HG02870 (cell line): ENCODE results near the gene GNMT.
"Not testable (repeated sequence)": the region's sequence is repeated elsewhere in the genome, so short reads cannot be mapped to it uniquely, and the experiment has no call there.

ENCODE experiments used
- ATAC-seq: cut with Tn5 transposase; IDR thresholded peaks from one replicate; pipeline ENCODE4 v1.9.1; 2021; ENCODE audit warnings: mild to moderate bottlenecking, moderate library complexity; ENCODE audit not compliant: unreplicated experiment

GNMT gene

GRCh38 chr6:42973926-42974325 is 13.4 kb downstream of the GNMT start:
- ATAC-seq, result no peak

- no peak for ATAC-seq
Observed at GRCh38 chr6:42974919-42975505, 14.5 kb downstream of the GNMT start.

- ATAC-seq, result peak; percentile 24
Observed at GRCh38 chr6:42978487-42978838, 17.9 kb downstream of the GNMT start.

DNA sequence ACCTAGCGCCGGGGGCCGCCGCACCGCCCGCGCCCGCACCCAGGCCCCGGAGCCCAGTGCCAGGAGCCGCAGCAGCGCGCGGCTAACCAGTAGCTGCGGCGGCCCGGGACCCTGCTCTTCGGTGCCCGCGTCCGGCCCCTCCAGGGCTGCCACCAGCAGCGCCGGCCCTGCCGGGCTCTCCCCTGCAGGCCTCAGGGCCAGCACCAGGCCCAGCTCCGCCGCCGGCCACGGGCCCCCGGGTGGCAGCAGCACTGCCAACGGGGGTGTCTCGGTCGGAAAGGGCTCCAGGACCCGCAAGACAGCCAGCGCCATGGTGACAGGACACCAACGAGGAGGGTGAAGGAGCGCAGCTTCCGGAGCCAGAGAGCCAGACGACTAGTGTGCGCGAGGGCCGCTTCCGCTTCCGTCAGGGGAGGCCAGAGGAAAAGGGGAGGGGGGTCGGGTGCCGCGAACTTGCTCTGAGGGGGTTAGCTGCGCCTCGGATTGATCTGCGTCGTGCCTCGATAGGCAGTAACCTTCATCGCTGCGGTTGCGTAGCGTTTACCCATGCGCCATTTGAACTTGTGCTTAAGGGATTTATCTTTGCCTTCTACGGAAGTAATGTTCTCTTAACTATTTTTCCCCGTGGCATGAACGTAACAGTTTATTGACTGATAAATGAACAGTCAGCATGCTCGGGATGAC is 18.4 kb downstream of the GNMT start, which contains the start of gene PEX6:
TSS of gene PEX6 (minus strand) at position 343 of the 684 bp plus-strand sequence. CDS start at position 312, 31 bp downstream.
- ATAC-seq, result peak; percentile 76

DNA sequence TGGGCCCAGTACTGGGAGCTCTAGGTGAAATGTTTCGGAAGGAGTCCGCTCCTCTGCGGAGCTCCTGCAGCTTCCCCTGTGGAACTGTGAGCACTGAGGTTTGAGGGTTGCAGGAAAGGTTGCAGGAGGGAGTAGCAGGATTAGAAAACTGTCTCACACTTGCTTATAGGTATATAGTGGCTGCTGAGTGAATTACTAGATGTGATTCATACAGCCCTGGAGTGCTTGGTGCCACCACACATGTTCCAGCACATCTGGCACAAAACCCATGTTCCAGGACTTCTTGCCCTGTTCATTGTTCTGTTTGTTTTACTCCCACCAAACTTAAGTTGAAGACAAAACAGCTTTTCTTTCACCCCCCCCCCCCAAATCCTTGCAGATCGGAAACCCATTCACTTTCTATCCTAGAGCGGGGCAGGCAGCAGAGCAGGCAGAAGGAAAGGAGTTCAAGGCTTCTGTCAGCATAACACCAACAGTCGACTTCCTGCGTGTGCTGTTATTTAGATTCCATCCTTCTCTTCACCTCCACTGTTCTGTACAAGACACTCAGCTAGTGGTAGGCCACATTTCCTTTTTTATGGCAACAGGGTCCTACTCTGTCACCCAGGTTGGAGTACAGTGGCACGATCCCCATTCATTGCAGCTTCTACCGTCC is 19.1 kb downstream of the GNMT start:
- ATAC-seq, result no peak

GRCh38 chr6:42981836-42982235 is 21.3 kb downstream of the GNMT start:
- ATAC-seq, result no peak

GRCh38 chr6:42984001-42984923 is 23.7 kb downstream of the GNMT start, which contains the start of gene PPP2R5D:
Gene PPP2R5D, plus strand, starts transcription at chr6:42984570. Its CDS starts 108 bp downstream, at chr6:42984678.
- peak; percentile 88 for ATAC-seq

DNA sequence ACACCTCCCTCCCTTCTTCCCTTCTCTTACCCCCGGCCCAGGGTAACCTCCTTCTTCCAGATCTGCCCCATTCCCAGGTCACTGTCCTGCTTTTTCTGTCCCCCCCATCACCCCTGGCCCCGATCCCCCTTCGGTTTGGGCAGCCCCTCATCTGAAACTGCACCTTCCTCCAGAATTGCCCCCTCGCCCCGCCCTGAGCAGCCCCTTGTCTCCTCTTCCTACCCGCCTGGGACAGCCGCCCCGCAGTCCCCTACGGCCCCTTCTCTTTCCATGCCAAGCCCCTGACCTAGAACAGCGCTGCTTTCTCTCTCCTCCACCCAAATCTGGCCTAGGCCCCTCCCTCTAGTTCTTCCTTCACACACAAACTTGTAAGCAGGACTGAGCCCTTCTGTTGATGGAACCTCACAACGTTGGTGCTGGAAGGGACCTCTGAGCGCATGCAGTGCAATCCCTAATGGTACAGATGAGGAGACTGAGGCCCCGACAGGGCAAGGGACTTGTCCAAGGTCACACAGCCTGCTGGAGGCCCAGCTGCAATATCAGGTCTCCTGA is 24.4 kb downstream of the GNMT start:
- ATAC-seq, result no peak

- ATAC-seq, result no peak
Observed at GRCh38 chr6:42987533-42988451, 27.2 kb downstream of the GNMT start.

- ATAC-seq, result no peak
Observed at GRCh38 chr6:42988486-42989020, 28.0 kb downstream of the GNMT start.

DNA sequence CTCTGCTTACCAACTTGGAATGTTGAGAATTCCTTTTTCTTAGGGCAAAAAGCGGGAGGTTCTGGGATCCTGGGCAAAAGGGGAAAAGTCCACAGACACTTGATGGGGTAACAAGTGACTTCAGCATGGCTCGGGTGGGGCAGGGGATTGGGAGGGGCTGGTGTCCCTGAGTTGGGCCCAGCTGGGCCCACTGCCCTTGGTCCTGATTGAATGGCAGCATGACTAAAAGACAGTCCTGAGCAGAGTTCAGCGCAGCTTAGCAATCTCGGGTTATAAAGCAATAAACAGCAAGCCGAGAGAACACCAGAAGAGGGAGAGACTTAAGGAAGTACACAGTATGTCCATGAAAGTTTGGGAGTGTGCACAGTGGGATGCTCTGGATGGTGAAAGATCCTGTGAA is 29.4 kb downstream of the GNMT start:
- no peak for ATAC-seq

- ATAC-seq, result no peak
Observed at GRCh38 chr6:42993445-42993844, 32.9 kb downstream of the GNMT start.

- no peak for ATAC-seq
Observed at GRCh38 chr6:42996513-42996912, 36.0 kb downstream of the GNMT start.

DNA sequence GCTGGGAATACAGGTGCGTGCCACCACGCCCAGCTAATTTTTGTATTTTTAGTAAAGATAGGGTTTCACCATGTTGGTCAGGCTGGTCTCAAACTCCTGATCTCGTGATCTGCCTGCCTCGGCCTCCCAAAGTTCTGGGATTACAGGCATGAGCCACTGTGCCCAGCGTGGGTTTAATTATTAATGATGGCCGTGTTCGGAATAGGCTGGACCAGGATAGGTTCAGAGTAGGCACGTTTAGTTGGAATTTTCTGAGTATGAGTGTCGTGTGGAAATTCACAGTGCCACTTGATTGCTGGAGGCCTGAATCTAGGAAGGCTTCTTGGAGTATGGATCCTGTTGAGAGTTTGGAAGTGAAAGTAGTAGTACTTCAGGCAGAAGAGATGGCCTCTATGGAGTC is 37.7 kb downstream of the GNMT start:
- not testable (repeated sequence) for ATAC-seq

DNA sequence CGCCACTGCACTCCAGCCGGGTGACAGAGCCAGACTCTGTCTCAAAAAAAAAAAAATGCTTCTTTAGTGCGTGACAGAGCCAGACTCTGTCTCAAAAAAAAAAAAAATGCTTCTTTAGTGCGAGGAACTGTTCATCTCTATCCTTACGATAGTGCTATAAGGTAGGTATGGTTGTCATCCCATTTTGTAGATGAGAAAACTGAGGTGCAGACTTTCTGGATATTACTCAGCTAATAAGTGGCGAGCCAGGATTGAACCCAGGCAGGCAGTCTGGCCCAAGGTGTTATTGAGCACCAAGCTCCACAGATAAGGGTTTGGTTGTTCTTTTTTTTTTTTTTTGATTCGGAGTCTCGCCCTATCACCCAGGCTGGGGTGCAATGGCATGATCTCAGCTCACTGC is 41.3 kb downstream of the GNMT start:
- no peak for ATAC-seq

GRCh38 chr6:43005844-43006243 is 45.3 kb downstream of the GNMT start:
- no peak for ATAC-seq

GRCh38 chr6:43006251-43006650 is 45.7 kb downstream of the GNMT start:
- ATAC-seq, result no peak

GRCh38 chr6:43007126-43007525 is 46.6 kb downstream of the GNMT start:
- ATAC-seq, result no peak

GRCh38 chr6:43009124-43009523 is 48.6 kb downstream of the GNMT start:
- ATAC-seq, result no peak
